ENCODE data around the gene GAP43. TPM values are rescaled to one million over a fixed set of nuclear protein-coding genes. Genes with fewer than 3 reads are reported as not detected.

The GAP43 gene
- total and polyA plus RNA-seq, 2 of the 13 experiments (the other 11 are each of a cell fraction or from before 2014, with no cell fraction given): not detected

GRCh38 chr3:115581362-115582135 lies 41.8 kb upstream of the GAP43 start:
- no peak for ATAC-seq
- Histone ChIP-seq H3K4me1 (ENCODE audit: insufficient read depth, low read length) (no peaks in the 10 kb centered on the region), H3K9me3 (ENCODE audit: low read length) (no peaks in the 10 kb centered on the region), H3K27me3 (ENCODE audit: control insufficient read depth in 1 of 2, insufficient read depth in 2 of 2, low read length in 2 of 2) (0 out of 5 replicates have a peak, but pooled peaks cover 0 to 2% of the 10 kb centered on the region in 2 experiments), H2AFZ (ENCODE audit: low read length) (no peak overlapping the region), H3K79me2 (ENCODE audit: insufficient read depth, low read length) (no peaks in the 10 kb centered on the region), H3K4me3 (replicated peaks in 1 of 3; ENCODE audit: insufficient read depth in 1 of 3, low read depth in 2 of 3, low read length in 3 of 3) (no peak overlapping the region), H3K4me2 (ENCODE audit: low read depth, low read length) (no peak overlapping the region), H3K27ac (ENCODE audit: extremely low read length, insufficient read depth, low read length) (no peak overlapping the region), H3K36me3 (replicated peaks in 1 of 2; ENCODE audit: control insufficient read depth in 1 of 2, insufficient read depth in 2 of 2, low read length in 2 of 2) (no peaks in the 10 kb centered on the region), H4K20me1 (ENCODE audit: insufficient read depth, low read length) (no peaks in the 10 kb centered on the region), H3K9ac (ENCODE audit: insufficient read depth, low read depth, low read length) (no peak overlapping the region)
- DNase-seq (ENCODE audit: low spot score): no peak
- 22% methylated on average over 8 of the region's 8 CpGs for WGBS (ENCODE audit: low lambda C conversion rate)
- intact Hi-C loops (cut with micrococcal nuclease; ENCODE audit: unreplicated experiment) (no loop called here), in situ Hi-C loops (cut with HindIII; ENCODE audit: extremely low pct_ligation_motif_present, low pct_unique_long_range_greater_than_20kb) (no loop called here)
- POLR2A ChIA-PET: no interaction called here
- CTCF ChIA-PET (ENCODE audit: low intra/inter-chr PET ratio, low total read pairs): no interaction called here
- FAIRE-seq: no peak
- no TSS peak for BruUV-seq (replicated peaks)
- TF ChIP-seq FOXO1 (CRISPR knock-in tag; IDR thresholded peaks at IDR 0.05) (no peak), ZNF335 (CRISPR knock-in tag; IDR thresholded peaks at IDR 0.05) (no peak), NFAT5 (CRISPR knock-in tag; IDR thresholded peaks at IDR 0.05) (no peak), ZNF121 (CRISPR knock-in tag; IDR thresholded peaks at IDR 0.05) (no peak), ZNF343 (CRISPR knock-in tag; IDR thresholded peaks at IDR 0.05) (no peak), KLF12 (CRISPR knock-in tag; IDR thresholded peaks at IDR 0.05; ENCODE audit: borderline replicate concordance) (no peak), ZNF30 (CRISPR knock-in tag; IDR thresholded peaks at IDR 0.05) (no peak), ZNF101 (CRISPR knock-in tag; IDR thresholded peaks at IDR 0.05; ENCODE audit: borderline replicate concordance, low read depth) (no peak), SMARCE1 (IDR thresholded peaks at IDR 0.05; ENCODE audit: borderline replicate concordance) (no peak), ZNF414 (CRISPR knock-in tag; IDR thresholded peaks at IDR 0.05) (no peak), JARID2 (CRISPR knock-in tag; IDR thresholded peaks at IDR 0.05; ENCODE audit: insufficient replicate concordance) (no peak), KLF6 (CRISPR knock-in tag; IDR thresholded peaks at IDR 0.05) (no peak), SPEN (CRISPR knock-in tag; IDR thresholded peaks at IDR 0.05; ENCODE audit: low read depth) (no peak), REPIN1 (CRISPR knock-in tag; IDR thresholded peaks at IDR 0.05; ENCODE audit: borderline replicate concordance, low read depth) (no peak)
- TF ChIP-seq, protein P1, sequence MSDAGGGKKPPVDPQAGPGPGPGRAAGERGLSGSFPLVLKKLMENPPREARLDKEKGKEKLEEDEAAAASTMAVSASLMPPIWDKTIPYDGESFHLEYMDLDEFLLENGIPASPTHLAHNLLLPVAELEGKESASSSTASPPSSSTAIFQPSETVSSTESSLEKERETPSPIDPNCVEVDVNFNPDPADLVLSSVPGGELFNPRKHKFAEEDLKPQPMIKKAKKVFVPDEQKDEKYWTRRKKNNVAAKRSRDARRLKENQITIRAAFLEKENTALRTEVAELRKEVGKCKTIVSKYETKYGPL (CRISPR knock-in tag; IDR thresholded peaks at IDR 0.05): no peak
- TF ChIP-seq, protein P2, sequence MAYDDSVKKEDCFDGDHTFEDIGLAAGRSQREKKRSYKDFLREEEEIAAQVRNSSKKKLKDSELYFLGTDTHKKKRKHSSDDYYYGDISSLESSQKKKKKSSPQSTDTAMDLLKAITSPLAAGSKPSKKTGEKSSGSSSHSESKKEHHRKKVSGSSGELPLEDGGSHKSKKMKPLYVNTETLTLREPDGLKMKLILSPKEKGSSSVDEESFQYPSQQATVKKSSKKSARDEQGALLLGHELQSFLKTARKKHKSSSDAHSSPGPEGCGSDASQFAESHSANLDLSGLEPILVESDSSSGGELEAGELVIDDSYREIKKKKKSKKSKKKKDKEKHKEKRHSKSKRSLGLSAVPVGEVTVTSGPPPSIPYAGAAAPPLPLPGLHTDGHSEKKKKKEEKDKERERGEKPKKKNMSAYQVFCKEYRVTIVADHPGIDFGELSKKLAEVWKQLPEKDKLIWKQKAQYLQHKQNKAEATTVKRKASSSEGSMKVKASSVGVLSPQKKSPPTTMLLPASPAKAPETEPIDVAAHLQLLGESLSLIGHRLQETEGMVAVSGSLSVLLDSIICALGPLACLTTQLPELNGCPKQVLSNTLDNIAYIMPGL (CRISPR knock-in tag; IDR thresholded peaks at IDR 0.05; ENCODE audit: borderline replicate concordance in 1 of 2, low read depth in 1 of 2): no peak
